GM18499 (cell line): ENCODE results near the gene LRRC2.
"Not testable (repeated sequence)": the region's sequence is repeated elsewhere in the genome, so short reads cannot be mapped to it uniquely, and the experiment has no call there.

Experiments
- ATAC-seq: cut with Tn5 transposase; IDR thresholded peaks from one replicate; pipeline ENCODE4 v1.9.1; 2021; ENCODE audit warnings: moderate number of reproducible peaks; ENCODE audit not compliant: insufficient read depth, unreplicated experiment

The LRRC2 gene, protein sequence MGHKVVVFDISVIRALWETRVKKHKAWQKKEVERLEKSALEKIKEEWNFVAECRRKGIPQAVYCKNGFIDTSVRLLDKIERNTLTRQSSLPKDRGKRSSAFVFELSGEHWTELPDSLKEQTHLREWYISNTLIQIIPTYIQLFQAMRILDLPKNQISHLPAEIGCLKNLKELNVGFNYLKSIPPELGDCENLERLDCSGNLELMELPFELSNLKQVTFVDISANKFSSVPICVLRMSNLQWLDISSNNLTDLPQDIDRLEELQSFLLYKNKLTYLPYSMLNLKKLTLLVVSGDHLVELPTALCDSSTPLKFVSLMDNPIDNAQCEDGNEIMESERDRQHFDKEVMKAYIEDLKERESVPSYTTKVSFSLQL

DNA sequence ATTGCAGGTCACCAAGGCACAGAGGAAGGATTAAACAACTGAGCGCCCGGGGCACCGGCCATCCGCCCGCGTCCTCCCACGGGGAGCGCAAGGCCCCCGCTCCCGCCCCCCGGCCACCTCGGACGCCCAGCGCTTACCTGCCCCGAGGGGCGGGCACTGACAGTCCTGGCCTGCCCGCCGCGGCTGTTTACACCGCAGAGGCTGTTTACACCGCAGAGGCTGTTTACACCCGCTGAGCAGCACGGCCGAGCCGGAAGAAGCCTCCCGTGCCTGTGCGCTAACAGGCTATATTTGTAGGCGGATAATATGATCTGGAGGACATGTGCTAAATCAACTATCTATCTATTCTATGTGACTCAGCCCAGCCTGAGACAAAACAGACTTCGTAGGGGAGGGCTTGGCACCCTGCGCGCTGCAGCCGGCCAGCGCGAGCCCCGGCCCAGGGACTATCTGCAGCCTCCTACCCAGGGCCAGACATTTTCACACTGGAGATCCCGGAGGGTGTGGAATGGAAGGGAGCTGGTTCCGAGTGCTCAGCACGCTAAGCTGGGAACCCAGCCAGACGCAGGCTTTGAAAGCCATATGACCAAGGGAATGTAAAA is at the start of gene LRRC2:
TSS of gene LRRC2 (minus strand) at position 263 of the 602 bp plus-strand sequence. CDS start 14,711 bp downstream, outside the sequence.
- ATAC-seq, result no peak

DNA sequence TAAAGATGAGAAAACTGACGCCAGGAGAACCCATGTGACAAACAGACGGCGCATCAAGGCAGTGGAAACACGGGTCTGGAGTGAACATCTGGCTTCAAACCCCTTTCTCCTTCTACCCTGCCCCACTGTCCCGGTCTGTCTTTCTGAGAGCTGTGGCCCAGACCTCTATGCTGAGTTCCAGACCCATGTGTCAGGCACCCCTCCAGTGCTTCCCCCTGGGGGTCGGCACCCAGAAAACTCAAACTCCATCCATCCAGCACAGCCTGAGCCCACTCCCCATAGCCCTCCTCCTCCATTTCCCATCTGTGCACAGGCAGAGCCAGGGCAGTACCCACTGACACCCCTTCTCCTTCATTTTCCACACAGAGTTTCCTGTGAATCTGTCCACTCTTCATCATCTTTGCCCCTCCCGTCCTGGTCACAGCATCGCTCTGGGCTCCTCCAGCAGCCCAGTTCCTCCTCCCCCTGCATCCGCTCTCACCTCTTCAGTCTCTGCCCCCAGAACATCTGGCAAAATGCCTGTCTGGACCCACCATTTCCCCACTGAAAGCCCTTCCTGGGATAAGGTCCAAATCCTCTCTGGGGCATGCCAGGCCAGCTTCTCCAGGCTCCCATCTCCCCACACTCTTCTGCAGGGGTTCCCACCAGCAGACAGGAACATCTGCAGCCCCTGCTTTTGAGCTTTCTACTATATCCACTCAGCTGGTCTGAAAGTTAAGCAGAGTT is 49.1 kb upstream of the LRRC2 start:
- no peak for ATAC-seq

DNA sequence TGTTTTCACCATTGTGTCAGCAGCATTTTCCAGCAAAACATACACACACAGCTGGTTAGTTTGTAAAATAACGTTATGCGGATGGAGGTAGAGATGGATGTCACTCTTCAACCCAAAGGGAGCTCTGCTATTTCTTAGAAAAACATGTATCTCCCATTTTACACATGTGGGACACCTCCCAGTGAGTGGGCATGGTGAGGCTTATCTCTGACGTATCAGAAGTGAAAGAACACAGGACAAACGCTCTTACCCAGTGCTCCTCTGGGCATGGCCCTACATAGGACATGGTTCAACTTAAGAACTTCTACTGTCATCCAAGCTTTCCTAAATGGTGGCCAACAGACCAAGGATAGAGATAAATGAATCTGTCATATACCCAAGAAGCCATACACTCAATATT is 48.3 kb upstream of the LRRC2 start:
- ATAC-seq, result no peak

- ATAC-seq, result no peak
Observed at GRCh38 chr3:46613313-46614005, 47.4 kb upstream of the LRRC2 start.

GRCh38 chr3:46612324-46612723 is 46.2 kb upstream of the LRRC2 start, which contains the start of gene FAM240A:
Gene FAM240A (plus strand): TSS chr3:46612525. CDS start chr3:46612684, 159 bp downstream.
- ATAC-seq, result no peak

DNA sequence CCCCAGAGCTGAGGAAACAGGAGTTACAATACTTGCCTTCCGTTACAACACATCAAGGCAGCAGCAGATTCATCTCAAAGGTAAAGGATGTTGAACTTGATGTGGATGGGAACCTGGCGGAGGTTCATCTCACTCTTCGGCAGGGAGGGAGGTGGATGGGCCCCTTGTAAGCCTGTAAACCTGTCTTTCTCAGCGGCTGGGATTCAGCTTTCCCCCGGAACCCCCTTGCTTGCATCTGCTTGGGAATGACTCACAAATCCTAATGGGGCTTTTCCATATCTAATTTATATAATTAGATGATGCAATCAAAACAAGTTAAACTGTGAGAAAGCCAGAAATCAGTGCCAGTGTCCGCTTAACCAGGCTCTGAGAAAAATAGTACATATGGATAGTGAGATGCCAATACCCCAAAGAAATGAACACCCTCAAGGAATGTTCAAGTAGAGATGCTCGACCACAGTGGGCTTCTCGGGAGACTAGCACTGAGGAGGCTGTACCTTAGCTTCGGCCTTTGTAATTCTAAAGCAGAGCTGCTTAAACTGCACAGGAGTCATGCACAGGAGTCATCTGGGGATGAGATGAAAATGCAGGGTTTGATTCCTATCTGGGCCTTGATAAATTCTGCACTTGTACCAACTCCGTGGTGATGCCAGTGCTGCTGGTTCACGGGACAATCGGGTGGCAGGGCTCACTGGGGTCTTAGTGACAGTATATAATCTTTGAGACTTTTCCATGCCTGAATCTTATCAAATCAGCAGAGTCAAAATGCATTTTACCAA is 44.0 kb upstream of the LRRC2 start:
- no peak for ATAC-seq

DNA sequence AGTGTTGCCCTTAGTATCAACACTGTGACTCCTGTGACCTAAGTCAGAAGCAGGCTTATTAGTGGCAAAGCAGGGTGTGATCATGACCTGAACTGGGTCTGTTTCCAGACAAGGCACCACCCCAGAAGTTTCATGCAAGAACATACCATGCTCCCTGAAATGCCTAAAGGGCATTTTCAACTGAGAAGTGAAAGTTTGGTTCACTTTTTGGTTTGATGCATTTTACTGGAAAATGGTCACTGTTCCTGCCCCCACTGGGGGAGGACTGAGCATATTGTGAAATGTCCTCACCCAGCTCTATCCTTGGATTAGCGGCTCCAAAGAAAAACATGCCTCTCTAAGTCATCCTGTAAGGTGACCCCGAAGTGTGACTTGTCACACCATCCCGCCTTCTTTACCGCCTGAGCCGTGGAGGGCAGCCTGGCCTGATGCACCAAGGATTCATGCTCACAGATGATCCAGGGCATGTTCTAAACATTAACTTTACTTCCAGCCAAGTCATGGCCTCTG is 43.2 kb upstream of the LRRC2 start:
- no peak for ATAC-seq

DNA sequence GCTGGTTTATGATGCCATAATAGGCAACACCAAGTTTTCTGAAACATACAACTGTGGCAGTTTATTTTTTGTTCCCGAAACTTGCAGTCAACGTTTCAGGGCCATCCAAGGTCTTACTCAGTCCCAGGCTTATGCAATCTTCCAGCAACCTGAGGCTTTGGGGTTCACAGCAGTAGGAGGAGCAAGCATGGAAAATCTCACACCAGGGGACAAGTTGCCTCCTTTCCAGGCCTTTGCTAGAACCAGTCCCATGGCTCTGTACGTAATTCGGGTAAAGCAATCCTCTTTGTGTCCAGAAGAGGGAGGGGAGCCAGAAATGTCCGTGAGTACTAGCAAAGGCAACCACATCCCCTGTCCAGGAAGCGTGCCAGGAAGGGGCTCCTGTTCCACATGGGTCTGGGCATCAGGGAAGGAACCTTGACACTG is 41.5 kb upstream of the LRRC2 start:
- ATAC-seq, result no peak

DNA sequence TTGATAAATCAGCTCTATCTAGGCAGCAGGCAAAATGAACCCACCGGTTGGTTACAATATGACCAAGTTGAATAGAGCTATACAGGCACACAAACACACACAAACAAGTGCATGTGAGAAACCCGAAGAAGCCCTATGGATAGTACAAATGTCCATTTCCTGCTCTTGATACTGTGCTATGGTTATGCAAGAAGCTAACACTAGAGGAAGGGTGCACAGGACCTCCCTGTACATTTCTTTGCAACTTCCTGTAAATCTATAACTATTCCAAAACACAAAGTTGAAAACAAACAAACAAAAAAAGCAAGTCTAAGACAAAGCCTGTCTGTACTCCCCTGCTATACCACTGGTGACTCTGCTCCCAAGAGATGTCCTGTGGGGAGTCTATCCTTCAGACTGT is 38.0 kb upstream of the LRRC2 start:
- ATAC-seq, result no peak

DNA sequence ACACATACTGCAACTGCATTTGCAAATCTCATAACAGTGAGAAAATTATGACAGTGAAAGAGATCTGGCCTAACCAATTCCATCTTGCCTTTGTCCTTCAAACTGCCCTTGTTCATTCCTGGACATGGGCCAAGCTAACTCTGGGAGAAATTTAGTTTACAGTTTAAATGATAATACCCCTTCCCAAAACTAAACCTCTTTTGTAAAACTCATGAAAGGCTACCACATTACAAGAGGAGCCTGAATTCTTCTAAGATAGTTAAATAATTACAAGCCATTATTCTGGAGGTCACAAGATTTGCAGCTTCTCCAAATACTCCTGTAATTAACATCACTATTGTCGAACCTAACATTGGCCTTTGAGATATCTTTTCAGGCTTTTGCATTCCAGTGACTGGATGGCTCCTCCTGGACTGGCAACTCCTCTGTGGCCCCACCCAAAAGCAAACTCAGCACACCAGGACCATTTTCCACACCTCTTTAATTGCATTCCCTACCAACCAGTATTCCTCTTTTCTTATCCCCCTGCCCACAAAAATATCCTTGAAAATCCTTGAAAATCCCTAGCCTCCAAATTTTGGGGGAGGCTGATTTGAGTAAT is 37.4 kb upstream of the LRRC2 start:
- no peak for ATAC-seq

DNA sequence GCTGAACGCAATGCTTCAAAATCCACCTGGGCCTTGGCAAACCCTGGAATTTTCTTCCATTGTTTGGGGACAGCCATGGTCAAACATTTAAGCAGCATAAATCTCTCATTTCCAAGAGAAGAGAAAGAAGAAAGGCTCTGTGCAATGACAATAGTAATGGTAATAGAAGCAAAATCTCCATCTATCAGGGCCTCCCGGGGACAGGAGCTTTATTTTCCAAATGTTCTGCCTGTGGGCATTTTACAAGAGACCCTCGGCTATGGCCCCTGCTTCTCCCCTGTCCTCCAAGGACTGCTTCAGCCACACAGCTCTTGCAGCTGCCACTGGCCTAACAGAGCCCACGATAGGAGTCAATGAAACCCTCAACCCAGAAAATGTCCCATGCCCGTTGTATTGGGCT is 33.5 kb upstream of the LRRC2 start:
- no peak for ATAC-seq

DNA sequence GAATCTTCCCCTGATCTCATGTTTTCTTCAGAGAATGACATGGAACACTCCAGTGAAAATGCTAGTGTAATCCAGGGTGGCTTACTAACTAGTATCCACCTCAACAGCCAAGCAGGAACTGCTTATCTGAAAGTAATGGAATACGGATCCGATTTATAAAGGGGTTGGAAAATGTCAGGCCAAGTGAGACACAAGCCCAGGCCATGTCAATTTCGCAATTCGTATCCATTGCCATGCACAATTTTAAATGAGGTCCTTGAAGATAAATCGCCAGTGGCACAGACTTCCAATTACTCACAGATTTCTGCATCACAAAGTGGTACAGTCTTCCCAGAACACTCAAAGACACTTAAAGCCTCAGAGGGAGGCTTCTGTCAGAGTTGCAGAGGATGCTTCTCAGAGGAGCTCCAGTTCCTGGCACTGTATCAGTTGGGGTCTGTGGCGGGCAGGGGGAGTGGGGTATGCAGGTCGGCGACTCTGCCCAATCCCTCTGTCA is 29.8 kb upstream of the LRRC2 start:
- no peak for ATAC-seq

- no peak for ATAC-seq
Observed at GRCh38 chr3:46594723-46595122, 28.6 kb upstream of the LRRC2 start.

DNA sequence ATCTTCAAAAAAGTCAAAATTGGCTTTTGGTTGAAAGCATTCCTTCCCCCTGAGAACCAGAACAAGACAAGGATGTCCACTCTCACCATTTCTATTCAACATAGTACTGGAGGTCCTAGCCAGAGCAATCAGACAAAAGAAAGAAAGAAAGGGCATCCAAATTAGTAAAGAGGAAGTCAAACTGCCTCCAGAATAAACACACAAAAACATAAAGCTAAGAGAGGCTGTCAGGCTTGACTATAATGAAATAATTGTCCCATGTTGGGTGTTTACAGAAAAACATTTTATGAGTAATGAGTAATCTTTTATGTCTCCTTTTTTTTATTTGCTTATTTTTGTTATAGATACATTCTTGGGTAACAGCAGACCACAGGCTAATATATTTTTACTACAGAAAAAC is 27.9 kb upstream of the LRRC2 start:
- ATAC-seq, result no peak

DNA sequence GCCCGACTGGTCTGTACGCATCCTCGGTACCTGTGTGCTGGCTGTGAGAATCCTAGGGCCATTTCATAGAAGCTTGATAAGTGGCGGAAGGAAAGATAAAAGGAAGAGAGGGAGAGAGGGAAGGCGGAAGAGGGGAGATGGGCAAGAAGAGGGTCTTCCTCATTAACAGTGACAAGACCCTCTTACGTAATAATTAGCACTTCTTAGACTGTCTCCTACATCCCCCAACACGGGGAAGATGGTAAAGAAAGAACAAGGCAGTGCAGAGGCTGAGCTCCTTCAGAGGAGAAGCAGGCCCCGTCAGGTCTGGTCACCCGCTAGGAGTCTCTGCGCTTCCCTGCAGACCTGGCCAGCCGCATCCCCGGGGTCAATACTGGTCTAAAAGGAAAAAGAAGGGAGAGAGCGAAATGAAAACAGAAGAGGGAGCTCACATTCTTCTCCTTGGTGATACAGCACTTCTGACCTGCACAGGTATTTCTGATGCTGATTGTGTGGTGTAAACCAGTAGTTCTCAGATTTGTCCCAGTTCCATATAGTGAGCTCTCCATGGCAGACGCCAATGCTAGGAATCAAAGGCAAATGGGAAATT is 27.3 kb upstream of the LRRC2 start:
- no peak for ATAC-seq

DNA sequence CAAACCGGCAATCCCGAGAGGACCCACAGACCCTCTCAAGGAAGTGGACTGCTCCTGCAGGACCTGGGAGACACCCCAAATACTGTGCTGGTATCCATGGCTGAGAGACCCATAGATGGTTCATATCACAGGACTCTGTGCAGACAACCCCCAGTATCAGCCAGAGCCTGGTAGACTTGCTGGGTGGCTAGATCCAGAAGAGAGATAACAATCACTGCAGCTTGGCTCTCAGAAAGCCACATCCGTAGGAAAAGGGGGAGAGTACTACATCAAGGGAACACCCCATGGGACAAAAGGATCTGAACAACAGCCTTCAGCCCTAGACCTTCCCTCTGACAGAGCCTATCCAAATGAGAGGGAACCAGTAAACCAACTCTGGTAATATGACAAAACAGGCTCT is 21.2 kb upstream of the LRRC2 start:
- not testable (repeated sequence) for ATAC-seq

DNA sequence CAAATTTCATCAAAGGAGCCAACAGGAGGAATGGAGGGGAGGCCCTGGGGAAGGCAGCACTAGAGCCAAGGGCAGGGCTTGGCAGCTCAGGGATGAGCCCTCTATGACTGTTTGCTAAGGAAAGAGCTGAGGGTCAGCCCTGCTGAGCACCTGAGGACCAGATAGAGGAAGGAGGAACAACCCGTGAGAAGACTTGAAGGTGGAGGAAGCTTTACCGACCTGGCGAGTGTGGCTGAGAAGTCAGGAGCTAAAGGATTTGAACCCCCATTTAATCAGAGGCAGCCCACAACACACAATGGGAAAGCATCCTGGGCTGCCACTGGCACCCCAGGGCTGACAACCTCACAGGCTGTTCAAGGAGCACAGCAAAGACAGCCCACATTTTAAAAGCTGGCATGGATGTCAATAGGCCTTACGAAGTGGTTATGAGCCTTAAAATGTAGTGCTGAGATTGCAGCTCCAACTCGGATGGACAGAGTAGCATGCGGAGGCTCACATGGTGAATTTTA is 20.7 kb upstream of the LRRC2 start:
- ATAC-seq, result no peak
